ENCODE data around the gene UBE2F.
"Not testable (repeated sequence)": the region's sequence is repeated elsewhere in the genome, so short reads cannot be mapped to it uniquely, and the experiment has no call there.

Gene UBE2F

DNA sequence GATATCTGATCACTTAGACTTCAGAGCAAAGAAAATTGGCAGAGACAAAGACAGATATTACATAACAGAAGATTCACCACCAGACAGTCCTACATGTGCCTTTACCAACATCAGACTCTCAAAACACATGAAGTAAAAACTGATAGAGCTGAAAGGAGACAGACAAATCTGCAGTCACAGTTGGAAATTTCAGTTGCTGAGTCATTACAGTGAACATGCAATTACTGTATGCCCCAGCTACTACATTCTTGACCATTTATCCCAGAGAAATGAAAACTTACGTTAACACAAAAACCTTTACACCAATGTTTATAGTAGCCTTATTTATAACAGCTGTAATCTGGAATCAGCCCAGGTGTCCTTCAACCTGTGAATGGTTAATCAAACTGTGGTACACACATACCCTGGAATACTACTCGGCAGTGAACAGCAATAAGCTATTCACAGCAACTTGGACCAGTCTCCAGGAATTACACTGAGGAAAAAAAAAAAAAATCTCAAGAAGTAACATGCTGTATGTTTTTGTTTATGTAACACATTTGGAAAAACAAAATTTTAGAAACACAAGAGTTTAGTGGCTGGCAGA, 86.5 kb downstream of the UBE2F start:
- no peak overlapping the region for H3K4me3 ChIP-seq (ENCODE audit: low read length)
- TF ChIP-seq, protein P1, sequence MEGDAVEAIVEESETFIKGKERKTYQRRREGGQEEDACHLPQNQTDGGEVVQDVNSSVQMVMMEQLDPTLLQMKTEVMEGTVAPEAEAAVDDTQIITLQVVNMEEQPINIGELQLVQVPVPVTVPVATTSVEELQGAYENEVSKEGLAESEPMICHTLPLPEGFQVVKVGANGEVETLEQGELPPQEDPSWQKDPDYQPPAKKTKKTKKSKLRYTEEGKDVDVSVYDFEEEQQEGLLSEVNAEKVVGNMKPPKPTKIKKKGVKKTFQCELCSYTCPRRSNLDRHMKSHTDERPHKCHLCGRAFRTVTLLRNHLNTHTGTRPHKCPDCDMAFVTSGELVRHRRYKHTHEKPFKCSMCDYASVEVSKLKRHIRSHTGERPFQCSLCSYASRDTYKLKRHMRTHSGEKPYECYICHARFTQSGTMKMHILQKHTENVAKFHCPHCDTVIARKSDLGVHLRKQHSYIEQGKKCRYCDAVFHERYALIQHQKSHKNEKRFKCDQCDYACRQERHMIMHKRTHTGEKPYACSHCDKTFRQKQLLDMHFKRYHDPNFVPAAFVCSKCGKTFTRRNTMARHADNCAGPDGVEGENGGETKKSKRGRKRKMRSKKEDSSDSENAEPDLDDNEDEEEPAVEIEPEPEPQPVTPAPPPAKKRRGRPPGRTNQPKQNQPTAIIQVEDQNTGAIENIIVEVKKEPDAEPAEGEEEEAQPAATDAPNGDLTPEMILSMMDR (IDR thresholded peaks at IDR 0.05; ENCODE audit: insufficient read depth, low read depth, low read length, missing control alignments), result no peak
- no peak for DNase-seq (ENCODE audit: low read depth)

DNA sequence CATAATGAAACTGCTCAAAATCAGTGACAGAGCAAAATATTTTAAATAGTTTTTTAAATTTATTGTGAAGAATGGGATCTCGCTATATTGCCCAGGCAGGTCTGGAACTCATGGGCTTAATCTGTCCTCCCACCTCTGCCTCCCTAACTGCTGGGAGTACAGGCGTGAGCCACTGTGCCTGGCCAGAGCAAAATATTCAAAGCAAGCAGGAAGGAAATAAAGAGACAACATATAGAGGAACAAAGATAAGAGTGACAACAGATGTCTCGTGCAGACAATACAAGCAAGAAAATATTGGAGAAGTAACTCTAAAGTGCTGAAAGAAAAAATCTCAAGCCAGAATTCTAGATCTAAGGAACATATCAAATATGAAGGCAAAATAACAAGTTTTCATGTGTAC, 89.0 kb downstream of the UBE2F start:
- H3K4me3 ChIP-seq (ENCODE audit: low read length), result no peak overlapping the region
- DNase-seq (ENCODE audit: low read depth), result no peak
- TF ChIP-seq, protein P1 (IDR thresholded peaks at IDR 0.05; ENCODE audit: insufficient read depth, low read depth, low read length, missing control alignments), result no peak

DNA sequence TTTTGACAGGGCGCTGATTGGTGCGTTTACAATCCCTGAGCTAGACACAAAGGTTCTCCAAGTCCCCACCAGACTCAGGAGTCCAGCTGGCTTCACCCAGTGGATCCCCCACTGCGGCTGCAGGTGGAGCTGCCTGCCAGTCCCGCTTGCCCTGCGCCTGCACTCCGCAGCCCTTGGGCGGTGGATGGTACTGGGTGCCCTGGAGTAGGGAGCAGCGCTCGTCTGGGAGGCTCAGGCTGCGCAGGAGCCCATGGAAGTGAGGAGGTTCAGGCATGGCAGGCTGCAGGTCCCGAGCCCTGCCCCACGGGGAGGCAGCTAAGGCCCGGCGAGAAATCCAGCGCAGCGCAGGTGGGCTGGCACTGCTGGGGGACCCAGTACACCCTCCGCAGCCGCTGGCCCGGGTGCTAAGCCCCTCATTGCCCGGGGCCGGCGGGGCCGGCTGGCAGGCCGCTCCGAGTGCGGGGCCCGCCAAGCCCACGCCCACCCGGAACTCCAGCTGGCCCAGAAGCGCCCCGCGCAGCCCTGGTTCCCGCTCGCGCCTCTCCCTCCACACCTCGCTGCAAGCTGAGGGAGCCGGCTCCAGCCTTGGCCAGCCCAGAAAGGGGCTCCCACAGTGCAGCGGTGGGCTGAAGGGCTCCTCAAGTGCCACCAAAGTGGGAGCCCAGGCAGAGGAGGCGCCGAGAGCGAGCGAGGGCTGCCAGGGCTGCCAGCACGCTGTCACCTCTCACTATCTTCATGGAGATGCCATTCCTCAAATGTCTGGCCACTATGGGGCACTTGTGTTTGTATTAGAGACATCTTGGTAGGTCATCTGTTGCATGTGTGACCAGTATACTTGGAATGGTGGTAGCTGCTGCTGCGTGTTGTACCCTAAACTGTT, 91.1 kb downstream of the UBE2F start:
- DNase-seq (ENCODE audit: low read depth); H3K4me3 ChIP-seq (ENCODE audit: low read length): not testable (repeated sequence)

DNA sequence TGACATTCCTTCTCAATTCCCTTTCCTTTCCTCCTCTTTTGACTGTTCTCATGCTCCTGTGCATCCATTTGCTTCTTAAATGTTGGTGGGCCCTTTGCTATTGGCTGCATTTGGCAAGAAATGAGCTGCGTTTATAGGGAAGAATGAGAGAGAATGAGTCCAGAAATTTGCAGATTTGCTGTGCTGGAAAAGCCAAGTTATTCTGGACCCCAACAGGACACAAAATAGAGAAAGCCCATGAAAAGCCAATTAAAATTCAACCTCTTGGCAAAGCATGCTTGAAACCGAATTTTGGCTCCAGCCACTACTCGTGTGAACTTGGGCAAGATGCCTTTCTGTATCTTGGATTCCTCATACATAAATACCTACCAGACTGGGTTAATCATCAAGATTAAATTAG, 92.7 kb downstream of the UBE2F start:
- H3K4me3 ChIP-seq (ENCODE audit: low read length), result peak overlapping the region; percentile 83
- DNase-seq (ENCODE audit: low read depth), result no peak
- TF ChIP-seq, protein P1 (IDR thresholded peaks at IDR 0.05; ENCODE audit: insufficient read depth, low read depth, low read length, missing control alignments), result no peak

DNA sequence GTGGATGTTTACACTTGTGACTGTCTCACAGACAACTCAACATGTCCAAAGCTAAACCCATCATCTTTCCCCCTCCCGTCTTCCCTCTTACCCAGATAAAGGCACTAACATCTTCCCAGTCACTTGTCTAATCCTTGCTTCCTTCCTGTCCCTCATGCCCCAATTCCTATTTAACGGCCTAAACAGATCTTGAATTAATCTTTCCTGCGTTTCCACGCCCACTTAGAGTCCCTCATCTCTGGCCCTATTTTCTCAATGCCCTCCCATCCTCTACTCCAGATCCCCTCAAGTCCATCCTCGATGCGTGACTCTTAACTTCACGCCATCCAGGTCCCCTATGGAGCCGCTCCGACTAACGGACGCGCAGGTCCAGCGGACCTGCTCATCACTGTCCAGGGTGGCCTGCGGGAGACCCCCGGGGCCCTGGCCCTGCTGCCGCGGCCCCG, 93.3 kb downstream of the UBE2F start:
- DNase-seq (ENCODE audit: low read depth), result no peak

DNA sequence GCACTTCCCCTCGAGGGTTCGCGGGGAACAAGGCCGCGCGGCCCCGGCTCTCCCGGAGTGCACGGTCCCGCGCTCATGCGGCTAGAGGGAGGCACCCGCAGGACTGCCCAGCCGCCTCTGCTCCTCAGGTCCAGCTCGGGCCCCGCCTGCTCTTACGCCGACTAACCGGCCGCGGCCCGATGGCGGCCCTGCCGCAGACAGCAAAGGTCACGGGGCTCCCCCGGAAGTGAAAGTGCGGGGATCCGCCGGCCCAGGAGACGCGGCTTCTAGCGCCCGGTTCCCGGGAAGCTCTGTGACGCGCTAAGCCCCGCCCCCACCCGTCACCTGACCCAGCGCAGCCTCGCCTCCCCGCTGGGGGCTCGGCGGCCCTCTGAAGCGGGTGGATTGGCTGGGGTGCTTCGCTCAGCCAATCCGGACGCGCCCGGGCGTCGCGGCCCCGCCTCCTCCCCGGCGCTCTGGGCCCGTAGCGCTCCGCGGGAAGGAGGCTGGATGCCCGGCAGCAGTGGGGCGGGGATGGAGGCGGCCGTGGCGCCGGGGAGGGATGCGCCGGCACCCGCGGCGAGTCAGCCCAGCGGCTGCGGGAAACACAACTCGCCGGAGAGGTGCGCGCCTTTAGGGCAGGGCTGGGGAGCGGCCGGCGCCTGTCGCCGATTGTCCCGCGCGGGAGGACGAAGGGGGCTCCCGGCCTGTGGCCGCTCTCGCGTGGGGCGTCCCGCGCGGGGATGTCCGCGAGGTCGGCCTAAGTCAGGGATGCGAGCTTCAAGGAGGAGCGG, 93.9 kb downstream of the UBE2F start, which contains the start of gene SCLY:
TSS of gene SCLY (plus strand) at position 460 of the 773 bp plus-strand sequence. CDS start at position 514, 54 bp downstream.
- H3K4me3 ChIP-seq (ENCODE audit: low read length), result peak within 1 kb of the TSS; percentile 85
- TF ChIP-seq, protein P1 (IDR thresholded peaks at IDR 0.05; ENCODE audit: insufficient read depth, low read depth, low read length, missing control alignments), result no peak
- peak; percentile 99 for DNase-seq (ENCODE audit: low read depth)

More for the DNA sequence above, 93.3 kb downstream of the UBE2F start:
- peak overlapping the region; percentile 83 for H3K4me3 ChIP-seq (ENCODE audit: low read length)
- TF ChIP-seq, protein P1 (IDR thresholded peaks at IDR 0.05; ENCODE audit: insufficient read depth, low read depth, low read length, missing control alignments), result no peak

All from epithelial cell of esophagus (primary cell).